Adrenal gland (tissue), 5 donors: ENCODE data around the gene SERPING1.

Source experiments
- CTCF ChIP-seq, 6 experiments: fragments of 450-650 bp in 4 of 6; fragments of 200-600 bp in 2 of 6; sonication (generic) in 1 of 6; IDR thresholded peaks; 1 replicate in 5 of 6; 2 replicates in 1 of 6; pipeline versions ENCODE4 v1.5.1 to v1.8.0; 2016 to 2021; ENCODE audit warnings: antibody characterized with exemption in 6 of 6, mild to moderate bottlenecking in 2 of 6, moderate library complexity in 1 of 6
- POLR2A ChIP-seq, 2 donors: fragments of 450-650 bp; IDR thresholded peaks; one replicate each; pipeline ENCODE4 v1.6.1; 2017; ENCODE audit warnings: antibody characterized with exemption in 2 of 2, mild to moderate bottlenecking in 2 of 2, moderate library complexity in 1 of 2
- donor health status: DM: no; HTN: no; CAD: no.

- TF ChIP-seq CTCF (IDR thresholded peaks at IDR 0.05), result no peak
- no peak for TF ChIP-seq POLR2A (IDR thresholded peaks at IDR 0.05)
Measured at GRCh38 chr11:57601297-57601696, 3.8 kb downstream of the SERPING1 start.
